Ascending aorta (tissue), 2 donors: ENCODE results near the gene APBA2. TPM values are rescaled to one million over a fixed set of nuclear protein-coding genes. Genes with fewer than 3 reads are reported as not detected.

Source experiments
- DNase-seq, 2 donors: peaks; one replicate each; pipeline ENCODE4 v3.0.0-alpha.2; 2019; ENCODE audit warnings: low spot score in 2 of 2
- H3K27ac ChIP-seq, 2 donors: fragments of 200-600 bp; sonication (generic); one replicate each; pipeline ENCODE4 v1.5.1; 2016 to 2017; ENCODE audit warnings: mild to moderate bottlenecking in 1 of 2
- H3K27me3 ChIP-seq: fragments of 200-600 bp; sonication (generic); one replicate; pipeline ENCODE4 v1.5.1; 2017
- H3K36me3 ChIP-seq, 2 donors: fragments of 200-600 bp; sonication (generic); one replicate each; pipeline ENCODE4 v1.5.1; 2016
- H3K4me1 ChIP-seq, 2 donors: fragments of 200-600 bp; sonication (generic); one replicate each; pipeline ENCODE4 v1.5.1; 2016 to 2017; ENCODE audit warnings: mild to moderate bottlenecking in 1 of 2
- H3K4me3 ChIP-seq, 2 donors: fragments of 200-600 bp; sonication (generic); one replicate each; pipeline ENCODE4 v1.5.1; 2016 to 2017; ENCODE audit warnings: mild to moderate bottlenecking in 1 of 2
- H3K9me3 ChIP-seq, 2 donors: fragments of 200-600 bp; sonication (generic); one replicate each; pipeline ENCODE4 v1.5.1; 2016
- CTCF ChIP-seq, 3 experiments: fragments of 200-600 bp in 2 of 3; fragments of 450-650 bp in 1 of 3; sonication (generic) in 2 of 3; IDR thresholded peaks; one replicate each; pipeline ENCODE4 v1.5.1; 2016 to 2019; ENCODE audit warnings: antibody characterized with exemption in 3 of 3, mild to moderate bottlenecking in 1 of 3, moderate library complexity in 1 of 3
- intact Hi-C: fragments of 100-400 bp; cut with DNase I; formaldehyde crosslinking; loops from one replicate; pipeline ENCODE4 v1.15.1; 2023
- total RNA-seq: library from RNA; depleted of rRNA; stranded (reverse); fragments of >200 nt; gene quantifications from one replicate; pipeline ENCODE4 v1.1.0, GENCODE V29; 2016

APBA2 gene
- total RNA-seq, 1 donor from 2014 or later, result 2.4 TPM

- no peaks in the 10 kb centered on the region for H3K27me3 ChIP-seq
Measured at GRCh38 chr15:29120593-29121368, 235.0 kb downstream of the APBA2 start.

GRCh38 chr15:29121369-29121656, 235.5 kb downstream of the APBA2 start:
- no peaks in the 10 kb centered on the region for H3K27me3 ChIP-seq
- no peaks in the 10 kb centered on the region for H3K36me3 ChIP-seq
- no peaks in the 10 kb centered on the region for H3K4me1 ChIP-seq
- no peak for TF ChIP-seq CTCF (IDR thresholded peaks at IDR 0.05)
- no peaks in the 10 kb centered on the region for H3K9me3 ChIP-seq
- no peak for DNase-seq
- intact Hi-C loops, result no loop called here
- no peak overlapping the region for H3K27ac ChIP-seq
- H3K4me3 ChIP-seq, result no peak overlapping the region

More at GRCh38 chr15:29120593-29121368, 235.0 kb downstream of the APBA2 start:
- Histone ChIP-seq H3K36me3 (no peaks in the 10 kb centered on the region), H3K4me3 (no peak overlapping the region), H3K27ac (no peak overlapping the region), H3K9me3 (no peaks in the 10 kb centered on the region), H3K4me1 (no peaks in the 10 kb centered on the region)
- no peak for TF ChIP-seq CTCF (IDR thresholded peaks at IDR 0.05)
- intact Hi-C loops, result no loop called here
- DNase-seq, result no peak

- Histone ChIP-seq H3K9me3 (no peaks in the 10 kb centered on the region), H3K4me3 (no peak overlapping the region), H3K36me3 (no peaks in the 10 kb centered on the region), H3K27me3 (no peaks in the 10 kb centered on the region), H3K4me1 (no peaks in the 10 kb centered on the region), H3K27ac (no peak overlapping the region)
- DNase-seq, result no peak
- TF ChIP-seq CTCF (IDR thresholded peaks at IDR 0.05), result no peak
- intact Hi-C loops, result no loop called here
Measured at GRCh38 chr15:29121907-29122306, 236.1 kb downstream of the APBA2 start.

GRCh38 chr15:29122506-29122905, 236.7 kb downstream of the APBA2 start:
- intact Hi-C loops, result no loop called here

GRCh38 chr15:29123171-29123570, 237.4 kb downstream of the APBA2 start:
- no peak for TF ChIP-seq CTCF (IDR thresholded peaks at IDR 0.05)
- Histone ChIP-seq H3K4me1 (no peaks in the 10 kb centered on the region), H3K36me3 (no peaks in the 10 kb centered on the region), H3K27ac (no peak overlapping the region), H3K4me3 (no peak overlapping the region), H3K27me3 (no peaks in the 10 kb centered on the region), H3K9me3 (no peaks in the 10 kb centered on the region)
- intact Hi-C loops, result no loop called here
- no peak for DNase-seq

More at GRCh38 chr15:29122506-29122905, 236.7 kb downstream of the APBA2 start:
- DNase-seq, result no peak
- Histone ChIP-seq H3K27me3 (no peaks in the 10 kb centered on the region), H3K36me3 (no peaks in the 10 kb centered on the region), H3K9me3 (no peaks in the 10 kb centered on the region), H3K27ac (no peak overlapping the region), H3K4me3 (no peak overlapping the region), H3K4me1 (no peaks in the 10 kb centered on the region)
- no peak for TF ChIP-seq CTCF (IDR thresholded peaks at IDR 0.05)

GRCh38 chr15:29123991-29124390, 238.2 kb downstream of the APBA2 start:
- no peaks in the 10 kb centered on the region for H3K4me1 ChIP-seq
- no peak for TF ChIP-seq CTCF (IDR thresholded peaks at IDR 0.05)
- intact Hi-C loops, result no loop called here

More at GRCh38 chr15:29123991-29124390, 238.2 kb downstream of the APBA2 start:
- H3K27me3 ChIP-seq, result no peaks in the 10 kb centered on the region
- H3K9me3 ChIP-seq, result no peaks in the 10 kb centered on the region
- no peak overlapping the region for H3K4me3 ChIP-seq
- DNase-seq, result no peak
- H3K36me3 ChIP-seq, result no peaks in the 10 kb centered on the region
- no peak overlapping the region for H3K27ac ChIP-seq
